SK-N-SH treated with all-trans-retinoic acid at 6 μM for 48 hours (cell line): ENCODE data around the gene TPK1.

ENCODE experiments used
- ESRRG ChIP-seq: fragments of 250-450 bp; sonication (Bioruptor Pico); IDR thresholded peaks from 2 replicates; pipeline ENCODE4 v1.6.1; 2021; ENCODE audit warnings: mild to moderate bottlenecking
- ISL1 ChIP-seq: fragments of 250-450 bp; sonication (Bioruptor Pico); IDR thresholded peaks from 2 replicates; pipeline ENCODE4 v2.1.2; 2022; ENCODE audit warnings: mild to moderate bottlenecking, moderate library complexity
- PATZ1 ChIP-seq: fragments of 250-450 bp; sonication (Bioruptor Pico); IDR thresholded peaks from 2 replicates; pipeline ENCODE4 v1.8.0; 2020; ENCODE audit warnings: mild to moderate bottlenecking, moderate library complexity, borderline replicate concordance
- RARB ChIP-seq: fragments of 250-450 bp; sonication (Bioruptor Pico); IDR thresholded peaks from 2 replicates; pipeline ENCODE4 v1.8.0; 2021; ENCODE audit warnings: mild to moderate bottlenecking, moderate library complexity
- TSHZ2 ChIP-seq: fragments of 250-450 bp; sonication (Bioruptor Pico); IDR thresholded peaks from 2 replicates; pipeline ENCODE4 v1.5.0; 2020; ENCODE audit warnings: mild to moderate bottlenecking, moderate library complexity
- ZNF565 ChIP-seq: fragments of 450-650 bp; formaldehyde crosslinking; conservative IDR thresholded peaks from 2 replicates; pipeline ENCODE4 v1.5.0; 2020; ENCODE audit warnings: low read depth, mild to moderate bottlenecking, moderate library complexity
- ZNF70 ChIP-seq: fragments of 450-650 bp; formaldehyde crosslinking; IDR thresholded peaks from 2 replicates; pipeline ENCODE4 v1.5.0; 2020; ENCODE audit warnings: mild to moderate bottlenecking, moderate library complexity

GRCh38 chr7:144725070-144725469 lies 110.8 kb downstream of the TPK1 start:
- TF ChIP-seq ISL1 (CRISPR knock-in tag) (no peak), ZNF70 (CRISPR knock-in tag) (no peak), ZNF565 (CRISPR knock-in tag) (no peak), RARB (CRISPR knock-in tag) (no peak), ESRRG (CRISPR knock-in tag) (no peak), PATZ1 (CRISPR knock-in tag) (no peak), TSHZ2 (CRISPR knock-in tag) (no peak)
